NB4 (cell line): ENCODE measurements around the gene ZNF512B.
A peak's percentile ranks its signal among the peaks of the same experiment; 100 is the strongest.
"Not testable (repeated sequence)": the region's sequence is repeated elsewhere in the genome, so short reads cannot be mapped to it uniquely, and the experiment has no call there.

Source experiments
- DNase-seq: peaks from one replicate; pipeline ENCODE4 v3.0.0; 2010; ENCODE audit warnings: low read depth
- H3K4me3 ChIP-seq: one replicate; pipeline ENCODE4 v1.5.1; 2011; ENCODE audit warnings: mild to moderate bottlenecking, low read depth, low read length, moderate library complexity
- CTCF ChIP-seq: IDR thresholded peaks from one replicate; pipeline ENCODE4 v1.5.1; 2012; ENCODE audit warnings: low read depth, low read length
- MYC ChIP-seq: IDR thresholded peaks from 2 replicates; pipeline ENCODE4 v1.6.1; 2011; ENCODE audit warnings: low read depth, low read length
- POLR2A ChIP-seq: IDR thresholded peaks from 2 replicates; pipeline ENCODE4 v1.6.1; 2011; ENCODE audit warnings: mild to moderate bottlenecking; ENCODE audit not compliant: insufficient read length; ENCODE audit errors: extremely low read depth
- TF ChIP-seq, protein P1 (sequence below): IDR thresholded peaks from 2 replicates; pipeline ENCODE4 v1.6.1; 2011; ENCODE audit warnings: low read depth, low read length

The ZNF512B gene

DNA sequence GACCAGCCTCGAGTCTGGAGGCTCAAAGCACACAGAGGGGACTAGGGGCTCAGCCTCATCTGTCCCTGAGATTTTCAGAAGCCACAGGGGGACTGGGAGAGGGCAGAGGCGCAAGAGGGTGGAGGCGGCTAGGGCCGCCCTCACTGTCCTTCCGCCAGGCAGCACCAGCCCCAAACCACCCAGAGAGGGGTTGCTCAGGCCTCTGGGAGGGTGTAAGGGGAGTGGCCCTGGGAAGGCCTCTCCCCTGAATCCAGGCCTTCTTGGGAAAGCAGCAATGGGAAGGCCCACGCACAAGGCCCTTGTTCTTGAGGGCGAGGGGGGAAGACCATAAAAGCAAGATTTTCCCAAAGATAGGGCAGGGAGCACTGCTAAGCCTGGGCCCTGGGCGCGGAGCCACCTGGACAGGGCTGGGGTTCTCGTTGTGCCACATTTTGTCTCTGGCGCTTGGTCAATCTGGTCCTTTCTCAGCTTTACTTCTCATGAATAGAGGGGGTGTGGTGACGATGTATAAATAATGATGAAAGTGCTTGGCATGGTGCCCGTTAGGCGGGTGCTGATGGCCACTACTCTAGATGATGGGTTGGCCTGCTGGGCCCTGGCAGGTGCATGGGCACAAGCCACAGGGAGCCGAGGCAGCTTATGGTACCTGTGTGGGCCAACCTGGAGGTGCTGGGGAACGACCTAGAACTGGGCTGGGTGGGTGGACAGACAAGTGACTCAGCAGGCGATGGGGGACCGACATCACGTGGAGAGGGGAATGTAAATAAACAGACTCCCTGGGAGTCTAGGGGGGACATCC lies 4.9 kb upstream of the ZNF512B start:
- TF ChIP-seq MYC (no peak), POLR2A (no peak), CTCF (no peak)
- TF ChIP-seq, protein P1, sequence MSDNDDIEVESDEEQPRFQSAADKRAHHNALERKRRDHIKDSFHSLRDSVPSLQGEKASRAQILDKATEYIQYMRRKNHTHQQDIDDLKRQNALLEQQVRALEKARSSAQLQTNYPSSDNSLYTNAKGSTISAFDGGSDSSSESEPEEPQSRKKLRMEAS: no peak
- H3K4me3 ChIP-seq: no peak overlapping the region
- no peak for DNase-seq

- H3K4me3 ChIP-seq: no peak overlapping the region
- TF ChIP-seq MYC (peak; percentile 49; the same call in 1 of the 2 replicates), POLR2A (no peak), CTCF (peak; percentile 93)
- TF ChIP-seq, protein P1: peak; percentile 79
- DNase-seq: peak; percentile 87
Observed at GRCh38 chr20:63973636-63974401, 4.1 kb upstream of the ZNF512B start.

GRCh38 chr20:63973160-63973479 lies 3.4 kb upstream of the ZNF512B start:
- H3K4me3 ChIP-seq: no peak overlapping the region
- no peak for TF ChIP-seq MYC
- no peak for DNase-seq

GRCh38 chr20:63972312-63973159 lies 2.8 kb upstream of the ZNF512B start:
- H3K4me3 ChIP-seq: no peak overlapping the region
- no peak for TF ChIP-seq MYC
- no peak for TF ChIP-seq POLR2A
- no peak for TF ChIP-seq CTCF
- TF ChIP-seq, protein P1: no peak
- no peak for DNase-seq

- H3K4me3 ChIP-seq, DNase-seq: not testable (repeated sequence)
Observed at GRCh38 chr20:63971960-63972311, 2.2 kb upstream of the ZNF512B start.

- TF ChIP-seq POLR2A (no peak), CTCF (no peak), MYC (no peak)
- TF ChIP-seq, protein P1: no peak
- DNase-seq: no peak
- H3K4me3 ChIP-seq: no peak overlapping the region
Observed at GRCh38 chr20:63970714-63971431, 1.1 kb upstream of the ZNF512B start.
